Central memory CD8-positive, alpha-beta T cell (primary cell): ENCODE measurements around the gene CPA1.
"Not testable (repeated sequence)": the region's sequence is repeated elsewhere in the genome, so short reads cannot be mapped to it uniquely, and the experiment has no call there.

ENCODE experiments used
- ATAC-seq: fragments of 150-1000 bp; cut with Tn5 transposase; replicated peaks from 2 replicates; pipeline ENCODE4 v1.10.0; 2022; ENCODE audit warnings: mild to moderate bottlenecking, moderate FRiP score, moderate number of reproducible peaks; ENCODE audit not compliant: poor library complexity, severe bottlenecking; ENCODE audit errors: extremely low read depth
- DNase-seq, 2 donors: peaks; one replicate each; pipeline ENCODE4 v3.0.0; 2021; ENCODE audit warnings: low spot score in 2 of 2
- H3K27ac Mint-ChIP-seq: one replicate; pipeline ENCODE4 v1.8.0; 2022; ENCODE audit warnings: low read depth, mild to moderate bottlenecking, moderate library complexity, mixed read lengths
- H3K27me3 Mint-ChIP-seq: one replicate; pipeline ENCODE4 v1.8.0; 2022; ENCODE audit warnings: mixed read lengths
- H3K36me3 Mint-ChIP-seq: one replicate; pipeline ENCODE4 v1.8.0; 2022; ENCODE audit warnings: mild to moderate bottlenecking, moderate library complexity, mixed read lengths; ENCODE audit not compliant: insufficient read depth
- H3K4me1 Mint-ChIP-seq: one replicate; pipeline ENCODE4 v1.8.0; 2022; ENCODE audit warnings: mixed read lengths
- H3K4me3 Mint-ChIP-seq: one replicate; pipeline ENCODE4 v1.8.0; 2022; ENCODE audit warnings: mild to moderate bottlenecking, moderate library complexity, mixed read lengths
- H3K9me3 Mint-ChIP-seq: one replicate; pipeline ENCODE4 v1.8.0; 2022; ENCODE audit warnings: mixed read lengths

CPA1 gene

DNA sequence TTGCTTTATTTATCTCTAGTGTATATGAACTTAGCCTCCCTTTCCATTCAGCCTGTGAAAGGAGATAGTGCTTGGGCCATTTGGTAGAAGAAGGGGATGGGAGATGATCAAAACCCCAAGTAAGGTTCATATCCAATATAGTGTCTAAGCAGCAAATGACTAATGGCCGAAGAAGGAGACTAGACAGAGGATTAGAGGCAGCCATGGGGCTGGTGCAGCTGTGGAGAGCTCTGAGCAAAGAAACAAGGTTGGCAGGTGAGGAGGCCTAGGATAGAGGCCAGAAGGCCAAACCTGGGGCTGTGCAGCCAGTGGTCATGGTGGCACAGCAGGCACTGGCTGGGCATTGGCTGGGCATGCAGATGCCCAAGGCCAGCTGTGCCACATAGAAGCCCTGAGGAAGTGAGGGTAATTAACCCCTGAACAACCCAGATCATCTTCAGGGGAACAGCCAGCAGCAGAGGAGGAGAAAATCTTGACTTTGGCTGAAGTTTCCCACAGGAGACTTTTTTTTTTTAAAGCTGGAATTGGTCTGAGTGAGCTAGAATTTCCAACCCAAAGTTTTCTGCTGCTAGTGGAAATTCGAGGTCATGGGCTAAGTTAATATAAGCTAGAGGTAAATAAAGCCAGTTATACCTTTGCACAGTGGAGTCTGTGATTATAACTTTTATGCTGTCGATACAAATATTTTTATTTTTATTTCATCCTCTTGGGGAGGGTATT lies 10.3 kb upstream of the CPA1 start:
- DNase-seq (no peak), ATAC-seq (no peak)
- Mint-ChIP-seq H3K9me3 (no peaks in the 10 kb centered on the region), H3K27me3 (no peaks in the 10 kb centered on the region), H3K4me3 (no peak overlapping the region), H3K27ac (no peak overlapping the region), H3K36me3 (peaks cover 5% of the 10 kb centered on the region), H3K4me1 (no peaks in the 10 kb centered on the region)

DNA sequence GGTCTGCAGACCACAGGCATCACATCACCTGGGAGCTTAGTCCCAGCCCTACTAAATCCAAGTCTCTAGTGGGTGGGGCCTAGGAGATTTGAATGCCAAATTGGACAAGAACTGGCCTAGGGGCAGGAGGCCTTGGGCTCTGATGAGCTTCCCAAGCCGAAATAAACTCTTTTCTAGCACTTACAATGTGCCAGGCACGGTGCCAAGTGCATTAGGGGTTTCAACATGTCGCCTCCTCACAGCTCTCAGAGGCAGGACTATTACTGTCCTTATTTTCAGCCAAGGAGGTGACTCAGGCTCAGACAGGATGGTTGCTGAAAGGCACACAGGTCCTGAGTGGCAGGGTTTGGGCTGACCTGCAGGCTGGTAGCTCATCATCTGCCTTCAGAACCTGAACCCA lies 9.2 kb upstream of the CPA1 start:
- Mint-ChIP-seq H3K27ac (no peak overlapping the region), H3K4me3 (no peak overlapping the region), H3K4me1 (no peaks in the 10 kb centered on the region), H3K27me3 (no peaks in the 10 kb centered on the region), H3K36me3 (peaks cover 5% of the 10 kb centered on the region), H3K9me3 (peaks cover under 1% of the 10 kb centered on the region)
- no peak for DNase-seq
- ATAC-seq: no peak

DNA sequence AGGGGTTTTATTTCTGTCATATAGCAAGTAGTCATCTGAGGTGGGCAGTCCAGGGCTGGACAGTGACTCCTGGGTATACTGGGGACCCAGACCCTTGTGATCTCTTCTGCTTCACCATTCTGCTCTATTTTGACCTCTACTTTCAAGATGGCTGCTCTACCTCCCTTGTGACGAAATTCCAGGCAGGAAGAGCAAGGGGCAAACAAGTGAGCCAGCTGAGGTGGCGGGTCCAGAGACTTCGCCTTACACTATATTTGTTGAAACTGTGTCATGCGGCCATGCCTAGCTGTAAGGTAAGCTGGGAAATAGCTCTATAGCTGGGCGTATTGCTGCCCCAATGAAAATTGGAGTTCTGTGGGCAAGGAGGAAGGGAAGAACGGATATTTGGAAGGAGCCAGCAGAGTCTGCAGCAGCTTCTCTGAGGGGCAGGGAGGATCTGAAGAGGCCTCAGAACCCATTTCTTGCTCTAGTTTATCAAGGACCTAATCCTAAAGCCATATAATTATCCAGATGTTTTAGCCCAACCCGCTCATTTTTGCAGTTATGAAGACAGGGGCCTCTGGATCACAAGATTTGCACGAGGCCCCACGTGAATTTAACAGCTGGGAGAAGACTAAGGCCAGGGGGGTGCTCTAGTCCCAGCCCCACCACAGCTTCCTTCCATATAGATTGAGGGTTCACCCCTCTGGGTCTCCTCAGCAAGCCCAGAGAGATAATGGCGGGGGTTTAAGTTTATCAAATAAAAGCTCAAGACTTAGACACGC lies 7.7 kb upstream of the CPA1 start:
- no peak for ATAC-seq
- Mint-ChIP-seq H3K9me3 (peaks cover 9% of the 10 kb centered on the region), H3K4me3 (no peak overlapping the region), H3K4me1 (no peaks in the 10 kb centered on the region), H3K27me3 (no peaks in the 10 kb centered on the region), H3K36me3 (peaks cover 5% of the 10 kb centered on the region), H3K27ac (no peak overlapping the region)
- no peak for DNase-seq

DNA sequence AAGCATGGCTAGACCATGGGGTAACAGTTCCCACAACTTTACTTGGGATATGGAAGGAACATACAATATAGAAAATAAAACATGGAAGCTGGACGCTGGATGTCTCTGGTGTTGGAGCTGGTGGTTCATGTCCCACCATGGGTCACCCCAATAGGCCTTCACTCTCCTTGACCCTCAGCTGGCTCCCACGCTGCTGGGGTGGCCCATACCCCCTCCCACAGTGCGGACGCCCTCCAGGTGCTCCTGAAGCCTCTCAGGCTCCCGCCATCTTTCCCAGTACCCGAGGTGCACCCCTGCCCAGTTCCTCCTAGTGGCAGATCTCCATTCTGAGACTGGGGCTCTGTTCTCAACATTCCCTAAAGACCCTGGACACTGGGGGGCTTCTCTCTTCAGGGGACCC lies 5.8 kb upstream of the CPA1 start:
- Mint-ChIP-seq H3K4me3 (no peak overlapping the region), H3K36me3 (peaks cover 2% of the 10 kb centered on the region), H3K27ac (no peak overlapping the region), H3K4me1 (no peaks in the 10 kb centered on the region), H3K9me3 (peaks cover 9% of the 10 kb centered on the region), H3K27me3 (no peaks in the 10 kb centered on the region)
- DNase-seq: no peak
- no peak for ATAC-seq

DNA sequence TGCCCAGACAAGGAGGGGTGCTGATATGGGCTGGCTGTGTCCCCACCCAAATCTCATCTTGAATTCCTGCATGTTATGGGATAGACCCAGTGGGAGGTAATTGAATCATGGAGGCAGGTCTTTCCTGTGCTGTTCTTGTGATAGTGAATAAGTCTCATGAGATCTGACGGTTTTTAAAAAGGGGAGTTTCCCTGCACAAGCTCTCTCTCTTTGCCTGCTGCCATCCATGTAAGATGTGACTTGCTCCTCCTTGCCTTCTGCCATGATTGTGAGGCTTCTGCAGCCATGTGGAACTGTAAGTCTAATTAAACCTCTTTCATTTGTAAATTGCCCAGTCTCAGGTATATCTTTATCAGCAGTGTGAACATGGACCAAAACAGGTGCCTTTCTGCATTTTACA lies 3.8 kb upstream of the CPA1 start:
- H3K27ac Mint-ChIP-seq, H3K4me1 Mint-ChIP-seq: not testable (repeated sequence)

DNA sequence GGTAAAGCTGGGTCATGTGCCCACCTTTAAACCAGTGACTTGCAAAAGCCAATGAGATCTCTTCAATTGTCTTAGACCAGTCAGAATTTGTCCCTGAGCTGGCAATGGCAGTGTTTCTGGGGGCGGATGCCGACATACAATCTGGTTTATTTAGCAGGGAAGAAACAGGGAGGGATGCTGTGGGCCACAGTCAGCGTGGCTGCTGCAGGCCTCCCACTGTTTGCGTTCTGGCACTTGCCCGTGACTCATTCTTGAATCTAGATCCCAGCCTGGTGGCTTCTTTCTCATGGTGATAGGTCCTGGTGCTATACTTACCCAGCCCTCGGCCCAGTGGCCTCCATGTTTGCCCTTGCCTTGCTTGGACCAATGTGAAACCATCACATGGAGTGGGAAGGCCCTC lies 3.1 kb upstream of the CPA1 start:
- Mint-ChIP-seq H3K4me3 (no peak overlapping the region), H3K27me3 (no peaks in the 10 kb centered on the region), H3K27ac (no peak overlapping the region), H3K9me3 (peaks cover 9% of the 10 kb centered on the region), H3K36me3 (peaks cover 2% of the 10 kb centered on the region), H3K4me1 (no peaks in the 10 kb centered on the region)
- ATAC-seq: no peak
- DNase-seq: no peak

More for the DNA sequence above, 3.8 kb upstream of the CPA1 start:
- ATAC-seq, H3K36me3 Mint-ChIP-seq, DNase-seq, H3K27me3 Mint-ChIP-seq, H3K4me3 Mint-ChIP-seq, H3K9me3 Mint-ChIP-seq: not testable (repeated sequence)

DNA sequence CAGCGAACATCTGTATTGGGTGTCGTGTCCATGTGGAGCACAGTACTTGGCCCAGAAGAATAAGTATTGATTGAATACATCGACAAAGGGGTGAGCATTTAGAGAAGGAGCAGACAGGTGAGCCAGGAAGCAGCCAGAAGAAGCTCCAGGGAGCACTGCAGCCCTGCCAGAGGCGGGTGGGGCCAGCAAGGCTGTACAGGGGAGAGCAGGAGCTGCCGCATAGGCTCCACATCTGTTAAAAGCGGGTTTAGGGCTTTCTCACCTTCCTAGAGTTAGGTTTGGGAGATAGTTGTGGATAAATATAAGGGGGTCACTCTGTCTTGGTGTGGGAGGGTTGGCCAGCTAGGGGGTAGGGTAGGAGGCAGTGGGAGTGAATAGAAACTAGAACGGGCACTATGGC lies 1.3 kb upstream of the CPA1 start:
- H3K27me3 Mint-ChIP-seq: peaks cover 2% of the 10 kb centered on the region

DNA sequence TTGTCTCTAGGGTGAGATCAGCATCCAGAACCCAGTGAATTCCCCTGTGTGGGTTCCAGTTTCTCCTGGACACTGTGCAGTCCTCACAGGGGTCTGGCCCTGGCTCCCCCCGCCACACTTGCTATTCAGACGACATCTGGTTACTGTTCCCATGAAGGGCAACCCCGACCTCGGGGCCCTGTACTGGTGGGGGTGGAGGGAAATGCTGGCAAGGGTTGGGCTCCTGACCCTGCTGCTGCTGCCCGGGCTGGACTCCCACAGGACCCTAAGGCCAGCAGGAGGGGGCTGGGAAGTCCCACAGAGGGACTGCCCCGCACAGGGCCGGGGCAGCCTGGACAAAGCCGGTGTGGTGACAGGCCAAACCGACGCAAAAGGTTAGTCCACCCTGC lies 768 bp upstream of the CPA1 start:
- DNase-seq (no peak), ATAC-seq (no peak)
- H3K4me3 Mint-ChIP-seq: no peak overlapping the region
- peaks cover 9% of the 10 kb centered on the region for H3K9me3 Mint-ChIP-seq
- no peaks in the 10 kb centered on the region for H3K36me3 Mint-ChIP-seq
- H3K27ac Mint-ChIP-seq: no peak overlapping the region
- H3K27me3 Mint-ChIP-seq: peaks cover 7% of the 10 kb centered on the region
- no peaks in the 10 kb centered on the region for H3K4me1 Mint-ChIP-seq

More for the DNA sequence above, 1.3 kb upstream of the CPA1 start:
- H3K36me3 Mint-ChIP-seq: no peaks in the 10 kb centered on the region
- DNase-seq (no peak), ATAC-seq (no peak)
- no peaks in the 10 kb centered on the region for H3K4me1 Mint-ChIP-seq
- H3K4me3 Mint-ChIP-seq: no peak overlapping the region
- peaks cover 9% of the 10 kb centered on the region for H3K9me3 Mint-ChIP-seq
- H3K27ac Mint-ChIP-seq: no peak overlapping the region

DNA sequence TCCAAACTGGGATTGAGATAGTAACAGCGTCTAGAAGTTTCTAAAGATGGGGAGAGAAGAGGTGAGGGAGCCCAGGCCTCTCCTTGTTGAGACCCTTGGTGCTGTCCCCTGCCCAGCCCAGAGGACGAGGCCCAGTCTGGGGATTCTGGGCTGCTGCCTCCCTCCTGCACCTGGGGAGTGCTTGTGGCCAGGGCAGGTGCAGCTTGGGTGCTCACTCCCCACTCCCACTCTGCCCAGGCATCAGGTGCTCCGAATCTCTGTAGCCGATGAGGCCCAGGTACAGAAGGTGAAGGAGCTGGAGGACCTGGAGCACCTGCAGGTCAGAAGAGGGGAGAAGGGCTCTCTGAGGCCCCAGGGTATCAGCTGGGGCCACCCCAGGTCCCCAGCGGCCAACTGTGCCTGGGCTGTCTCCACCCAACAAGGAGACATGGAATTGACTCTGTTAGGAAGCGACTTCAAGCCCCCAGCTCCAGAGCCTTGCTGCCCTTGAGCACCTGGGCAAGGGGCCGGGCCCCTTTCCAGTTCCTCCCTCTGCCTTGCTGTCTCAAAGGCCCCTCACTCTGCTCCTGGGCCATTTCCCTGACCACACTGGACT lies 664 bp downstream of the CPA1 start:
- no peak for ATAC-seq
- peaks cover 9% of the 10 kb centered on the region for H3K9me3 Mint-ChIP-seq
- DNase-seq: no peak
- no peaks in the 10 kb centered on the region for H3K36me3 Mint-ChIP-seq
- no peak overlapping the region for H3K27ac Mint-ChIP-seq
- peaks cover 8% of the 10 kb centered on the region for H3K27me3 Mint-ChIP-seq
- H3K4me1 Mint-ChIP-seq: no peaks in the 10 kb centered on the region
- H3K4me3 Mint-ChIP-seq: no peak overlapping the region

DNA sequence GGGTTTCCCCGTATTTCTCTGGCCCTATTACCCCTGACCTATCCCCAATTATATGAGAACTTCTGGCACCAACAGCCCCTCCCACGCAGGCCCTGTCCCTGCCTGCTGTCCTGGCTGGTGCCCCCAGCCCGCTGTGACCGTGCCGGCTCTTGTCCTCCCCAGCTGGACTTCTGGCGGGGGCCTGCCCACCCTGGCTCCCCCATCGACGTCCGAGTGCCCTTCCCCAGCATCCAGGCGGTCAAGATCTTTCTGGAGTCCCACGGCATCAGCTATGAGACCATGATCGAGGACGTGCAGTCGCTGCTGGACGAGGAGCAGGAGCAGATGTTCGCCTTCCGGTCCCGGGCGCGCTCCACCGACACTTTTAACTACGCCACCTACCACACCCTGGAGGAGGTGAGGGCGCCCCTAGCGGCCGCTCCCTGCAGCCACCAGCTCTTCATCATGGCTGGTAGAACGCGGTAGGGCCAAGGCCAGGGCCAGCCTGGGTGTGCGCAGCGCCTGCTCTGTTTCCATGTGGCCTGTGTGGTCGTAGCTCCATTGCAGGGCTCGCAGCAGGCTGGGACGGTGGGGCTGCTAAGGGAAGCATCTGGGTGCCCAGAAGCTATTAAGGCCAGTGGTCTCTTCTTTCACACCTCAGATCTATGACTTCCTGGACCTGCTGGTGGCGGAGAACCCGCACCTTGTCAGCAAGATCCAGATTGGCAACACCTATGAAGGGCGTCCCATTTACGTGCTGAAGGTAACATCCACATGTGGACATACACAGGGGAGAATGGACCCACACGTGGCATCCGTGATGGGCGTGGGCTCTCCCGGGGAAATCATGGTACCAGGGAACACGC lies 1.4 kb downstream of the CPA1 start:
- Mint-ChIP-seq H3K4me1 (no peaks in the 10 kb centered on the region), H3K27ac (no peak overlapping the region), H3K36me3 (no peaks in the 10 kb centered on the region), H3K4me3 (no peak overlapping the region), H3K27me3 (peaks cover 8% of the 10 kb centered on the region), H3K9me3 (peaks cover 1% of the 10 kb centered on the region)
- ATAC-seq (no peak), DNase-seq (no peak)

DNA sequence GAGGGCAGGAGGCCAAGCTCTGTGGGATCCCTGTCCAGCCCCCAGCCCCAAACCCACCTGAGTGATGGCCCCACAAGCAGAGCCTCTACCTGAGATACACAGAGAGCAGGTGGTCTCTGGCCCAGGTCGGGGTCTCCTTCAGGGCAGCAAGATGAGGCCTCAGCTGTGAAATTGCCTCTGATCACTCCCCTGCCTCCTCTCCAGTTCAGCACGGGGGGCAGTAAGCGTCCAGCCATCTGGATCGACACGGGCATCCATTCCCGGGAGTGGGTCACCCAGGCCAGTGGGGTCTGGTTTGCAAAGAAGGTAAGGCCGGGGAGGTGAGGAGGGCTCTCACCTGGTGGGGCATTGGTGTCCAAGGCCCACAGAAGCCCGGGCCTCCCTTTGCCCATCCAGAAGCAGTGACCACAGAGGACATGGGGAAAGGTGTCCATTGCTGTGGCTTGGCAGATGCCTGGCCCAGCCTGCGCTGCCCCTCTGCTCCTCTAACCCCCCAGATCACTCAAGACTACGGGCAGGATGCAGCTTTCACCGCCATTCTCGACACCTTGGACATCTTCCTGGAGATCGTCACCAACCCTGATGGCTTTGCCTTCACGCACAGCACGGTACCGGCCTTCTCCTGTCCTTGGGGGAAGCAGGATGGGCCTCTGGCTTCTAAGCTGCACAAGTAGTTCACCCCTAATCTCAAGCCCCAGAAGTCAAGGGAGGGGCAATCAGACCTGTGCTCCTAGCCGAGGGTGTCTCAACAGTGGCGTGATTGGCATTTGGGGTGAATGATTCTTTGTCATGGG lies 3.1 kb downstream of the CPA1 start:
- no peak for ATAC-seq
- Mint-ChIP-seq H3K4me3 (no peak overlapping the region), H3K9me3 (no peaks in the 10 kb centered on the region), H3K27me3 (peaks cover 8% of the 10 kb centered on the region), H3K4me1 (no peaks in the 10 kb centered on the region), H3K36me3 (no peaks in the 10 kb centered on the region), H3K27ac (no peak overlapping the region)
- DNase-seq: no peak

DNA sequence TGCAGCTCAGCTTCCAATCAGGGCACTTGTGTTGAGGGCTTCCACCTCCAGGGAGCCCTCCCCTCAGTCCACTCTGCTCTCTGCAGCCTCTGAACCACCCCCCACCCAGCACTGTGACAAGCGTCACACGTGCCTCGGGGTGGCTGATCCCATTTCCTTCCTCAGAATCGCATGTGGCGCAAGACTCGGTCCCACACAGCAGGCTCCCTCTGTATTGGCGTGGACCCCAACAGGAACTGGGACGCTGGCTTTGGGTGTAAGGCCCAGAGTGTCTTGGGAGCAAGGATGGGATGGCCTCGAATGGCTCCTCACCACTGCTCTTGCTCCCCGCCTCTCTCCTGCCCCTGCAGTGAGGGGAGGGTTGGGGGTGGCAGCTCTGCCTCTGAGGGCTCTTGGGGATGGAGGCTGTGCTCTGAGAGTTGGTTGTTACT lies 4.1 kb downstream of the CPA1 start:
- Mint-ChIP-seq H3K9me3 (no peaks in the 10 kb centered on the region), H3K27me3 (peaks cover 8% of the 10 kb centered on the region), H3K27ac (no peak overlapping the region), H3K4me1 (no peaks in the 10 kb centered on the region), H3K4me3 (no peak overlapping the region), H3K36me3 (no peaks in the 10 kb centered on the region)
- DNase-seq: no peak
- no peak for ATAC-seq
